ENCODE results near the gene SLC12A9.

DNA sequence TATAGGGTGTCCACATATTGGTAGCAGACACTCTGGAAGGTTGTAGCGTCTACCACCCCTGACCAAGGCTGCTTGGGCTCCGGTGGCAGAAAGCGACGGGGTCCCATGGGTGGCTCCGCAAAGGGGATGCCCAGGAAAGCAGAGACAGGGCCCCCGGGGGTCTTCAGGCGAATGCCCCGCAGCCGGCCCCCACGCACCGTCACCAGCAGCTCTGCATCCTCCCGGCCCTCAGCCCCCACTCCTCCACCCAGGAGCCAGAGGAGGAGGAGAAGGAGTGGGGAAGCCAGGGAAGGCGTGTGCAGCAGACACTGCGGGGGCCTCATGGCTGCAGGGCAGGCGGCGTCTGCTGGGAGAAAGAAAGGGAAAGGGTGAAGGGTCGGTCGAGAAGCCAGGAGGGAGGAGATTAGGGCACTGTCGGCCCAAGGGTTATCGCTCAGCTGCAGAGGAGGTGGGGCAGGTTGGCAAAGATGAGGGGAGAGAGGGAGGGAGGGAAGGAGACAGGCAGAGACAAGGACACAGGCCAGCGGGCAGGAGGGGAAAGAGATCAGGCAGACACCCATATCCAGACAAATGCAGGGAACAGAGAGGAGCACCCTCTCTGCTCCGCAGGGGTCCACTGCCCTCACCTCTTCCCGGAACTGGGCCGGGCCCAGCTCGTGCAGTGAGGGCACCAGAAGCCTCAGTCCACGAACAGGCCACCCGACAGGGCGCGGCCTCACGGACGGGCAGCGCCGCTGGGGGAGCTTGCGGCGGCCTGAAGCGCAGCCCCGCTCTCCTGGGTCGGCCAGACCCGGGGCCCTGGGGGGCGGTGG, 41.6 kb downstream of the SLC12A9 start:
- TF ChIP-seq, protein P1, sequence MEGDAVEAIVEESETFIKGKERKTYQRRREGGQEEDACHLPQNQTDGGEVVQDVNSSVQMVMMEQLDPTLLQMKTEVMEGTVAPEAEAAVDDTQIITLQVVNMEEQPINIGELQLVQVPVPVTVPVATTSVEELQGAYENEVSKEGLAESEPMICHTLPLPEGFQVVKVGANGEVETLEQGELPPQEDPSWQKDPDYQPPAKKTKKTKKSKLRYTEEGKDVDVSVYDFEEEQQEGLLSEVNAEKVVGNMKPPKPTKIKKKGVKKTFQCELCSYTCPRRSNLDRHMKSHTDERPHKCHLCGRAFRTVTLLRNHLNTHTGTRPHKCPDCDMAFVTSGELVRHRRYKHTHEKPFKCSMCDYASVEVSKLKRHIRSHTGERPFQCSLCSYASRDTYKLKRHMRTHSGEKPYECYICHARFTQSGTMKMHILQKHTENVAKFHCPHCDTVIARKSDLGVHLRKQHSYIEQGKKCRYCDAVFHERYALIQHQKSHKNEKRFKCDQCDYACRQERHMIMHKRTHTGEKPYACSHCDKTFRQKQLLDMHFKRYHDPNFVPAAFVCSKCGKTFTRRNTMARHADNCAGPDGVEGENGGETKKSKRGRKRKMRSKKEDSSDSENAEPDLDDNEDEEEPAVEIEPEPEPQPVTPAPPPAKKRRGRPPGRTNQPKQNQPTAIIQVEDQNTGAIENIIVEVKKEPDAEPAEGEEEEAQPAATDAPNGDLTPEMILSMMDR (conservative IDR thresholded peaks at IDR 0.05; ENCODE audit: low read depth, low read length): no peak
- TF ChIP-seq EZH2 (IDR thresholded peaks at IDR 0.05; ENCODE audit: borderline replicate concordance, low read depth, low read length, poor library complexity, severe bottlenecking): no peak

Data from A673 (cell line).